Left kidney (tissue), 2 donors: ENCODE results near the gene NR2E1. TPM values are rescaled to one million over a fixed set of nuclear protein-coding genes. Genes with fewer than 3 reads are reported as not detected.

Source experiments
- DNase-seq: peaks from one replicate; pipeline ENCODE4 v3.0.0-alpha.2; 2013
- polyA plus RNA-seq: library from polyadenylated mRNA; unstranded; fragments of 120-200 nt; gene quantifications from one replicate; pipeline ENCODE4 v1.2.1, GENCODE V29; 2013; ENCODE audit not compliant: insufficient read length

NR2E1 gene
- polyA plus RNA-seq, 1 donor, result not detected

GRCh38 chr6:108171291-108171917, 5.6 kb downstream of the NR2E1 start:
- no peak for DNase-seq

GRCh38 chr6:108171918-108172516, 6.2 kb downstream of the NR2E1 start:
- DNase-seq, result no peak

- peak; percentile 73 for DNase-seq
These were observed 8.8 kb downstream of the NR2E1 start for GRCh38 chr6:108174371-108175175.

GRCh38 chr6:108175176-108175591, 9.4 kb downstream of the NR2E1 start:
- no peak for DNase-seq

GRCh38 chr6:108175592-108176279, 9.9 kb downstream of the NR2E1 start:
- no peak for DNase-seq

GRCh38 chr6:108176281-108177089, 10.7 kb downstream of the NR2E1 start:
- no peak for DNase-seq

- DNase-seq, result no peak
These were observed 13.9 kb downstream of the NR2E1 start for GRCh38 chr6:108179741-108180140.

GRCh38 chr6:108180266-108180665, 14.4 kb downstream of the NR2E1 start:
- no peak for DNase-seq

GRCh38 chr6:108180776-108181175, 15.0 kb downstream of the NR2E1 start:
- no peak for DNase-seq

- DNase-seq, result no peak
These were observed 20.4 kb downstream of the NR2E1 start for GRCh38 chr6:108186226-108186625.

GRCh38 chr6:108187519-108187918, 21.7 kb downstream of the NR2E1 start:
- DNase-seq, result no peak

- DNase-seq, result no peak
These were observed 27.3 kb downstream of the NR2E1 start for GRCh38 chr6:108193131-108193530.

GRCh38 chr6:108193835-108194234, 28.0 kb downstream of the NR2E1 start:
- DNase-seq, result no peak

- no peak for DNase-seq
These were observed 28.7 kb downstream of the NR2E1 start for GRCh38 chr6:108194503-108194902.

- no peak for DNase-seq
These were observed 29.4 kb downstream of the NR2E1 start for GRCh38 chr6:108195209-108195608.

GRCh38 chr6:108198761-108199498, 33.1 kb downstream of the NR2E1 start:
- DNase-seq, result no peak

- DNase-seq, result no peak
These were observed 34.4 kb downstream of the NR2E1 start for GRCh38 chr6:108200186-108200585.

- no peak for DNase-seq
These were observed 34.8 kb downstream of the NR2E1 start for GRCh38 chr6:108200631-108201030.

GRCh38 chr6:108203189-108204112, 37.6 kb downstream of the NR2E1 start:
- no peak for DNase-seq

GRCh38 chr6:108207013-108207412, 41.2 kb downstream of the NR2E1 start:
- DNase-seq, result no peak
